Stimulated activated CD4-positive, alpha-beta T cell treated with anti-CD3 and anti-CD28 coated beads, Interleukin-15, amount 100 ng/mL, for 24 hours (primary cell): ENCODE measurements around the gene DNALI1.

Source experiments
- DNase-seq: peaks from one replicate; pipeline ENCODE4 v3.0.0-alpha.2; 2020

Gene DNALI1

DNA sequence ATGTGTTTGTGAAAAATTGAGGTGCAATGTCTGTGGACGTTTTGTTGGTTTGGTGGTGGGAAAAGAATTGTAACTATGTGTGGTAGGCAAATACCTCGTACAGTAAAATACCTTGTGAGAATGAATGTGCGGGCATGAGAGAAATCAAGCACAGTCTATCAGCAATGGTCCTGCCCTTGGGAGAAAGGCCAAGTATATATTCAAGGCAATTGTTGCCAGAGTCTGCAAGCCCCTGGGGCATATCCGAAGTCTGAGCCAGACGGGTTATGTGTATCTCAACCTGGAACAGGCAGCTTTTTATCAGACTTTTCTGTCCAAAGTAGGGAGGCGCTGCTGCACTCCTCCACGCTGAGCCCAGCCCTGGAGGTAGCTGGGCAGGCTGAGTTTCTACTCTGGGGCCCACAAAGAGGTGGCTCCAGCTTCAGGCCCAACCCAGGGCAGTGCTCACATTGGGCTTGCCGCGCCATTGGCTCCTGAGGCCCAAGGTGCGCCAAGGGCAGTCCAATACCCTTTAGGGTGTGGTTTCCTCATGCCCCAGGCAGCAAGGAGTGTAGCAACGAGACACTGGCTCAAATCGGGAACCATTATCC is 48.4 kb downstream of the DNALI1 start:
- no peak for DNase-seq

DNA sequence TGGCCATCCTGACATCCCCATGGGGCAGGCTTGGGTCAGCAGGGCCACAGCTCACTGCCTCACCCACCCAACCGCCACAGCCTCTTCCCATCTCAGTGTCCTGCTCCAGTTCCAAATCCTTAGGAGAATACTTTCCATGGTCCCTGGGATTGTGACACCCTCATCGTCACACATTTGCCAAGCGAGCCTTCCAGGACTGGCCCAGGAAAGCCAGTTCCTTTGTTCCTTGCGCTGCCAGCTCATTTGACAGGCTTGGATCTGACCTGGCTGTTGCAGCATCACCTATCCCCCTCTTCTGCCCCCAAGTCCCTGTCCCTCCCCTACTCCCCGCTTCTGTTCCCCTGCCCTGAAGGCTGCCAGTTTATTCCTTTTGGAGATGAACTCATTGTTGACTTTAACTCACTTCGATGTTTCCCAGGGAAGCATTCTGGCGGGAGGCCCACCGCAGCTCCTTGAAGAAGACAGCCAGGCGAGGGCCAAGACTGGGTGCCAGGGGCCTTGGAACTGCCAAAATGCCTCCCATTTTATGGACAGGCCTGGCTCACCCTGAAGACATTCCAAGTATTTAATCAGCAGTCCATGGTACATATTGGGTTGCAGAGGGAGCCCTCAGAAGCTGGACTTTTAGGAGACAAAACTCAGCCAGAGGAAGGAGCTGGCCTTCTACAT is 49.2 kb downstream of the DNALI1 start:
- DNase-seq: no peak

DNA sequence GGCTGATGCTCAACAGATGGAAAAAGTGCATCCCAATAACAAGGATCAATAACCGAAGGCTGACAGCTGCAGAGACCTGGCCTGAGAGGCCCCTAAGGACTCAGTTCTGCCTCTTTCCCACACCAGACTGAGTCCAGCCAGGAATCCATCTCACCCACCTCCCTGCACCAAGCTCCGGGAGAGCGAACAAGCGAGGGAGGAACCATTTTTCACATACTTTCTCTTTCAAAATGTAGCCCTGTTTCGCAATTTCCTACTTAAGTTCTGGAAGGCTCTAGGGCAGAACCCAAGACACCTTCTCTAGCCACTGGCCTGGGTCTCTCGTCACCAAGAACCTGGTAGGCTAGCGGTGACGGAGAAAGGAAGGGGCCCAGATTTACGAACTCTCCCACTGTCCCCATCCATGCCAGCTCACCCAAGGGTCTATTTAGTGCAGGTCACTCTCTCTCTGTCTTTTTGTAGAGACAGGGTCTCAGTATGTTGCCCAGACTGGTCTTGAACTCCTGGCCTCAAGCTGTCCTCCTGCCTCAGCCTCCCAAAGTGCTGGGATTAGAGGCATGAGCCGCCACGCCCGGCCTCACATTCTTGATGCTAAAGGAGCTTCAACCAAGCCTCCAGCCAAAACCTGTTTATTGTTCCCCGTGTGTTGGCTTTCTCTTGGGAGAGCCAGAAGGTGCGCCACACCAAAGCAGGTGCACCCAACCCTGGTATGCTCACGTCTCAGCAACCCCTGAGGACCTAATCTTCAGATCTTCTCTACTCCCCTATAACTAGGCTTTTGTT is 49.9 kb downstream of the DNALI1 start:
- no peak for DNase-seq

DNA sequence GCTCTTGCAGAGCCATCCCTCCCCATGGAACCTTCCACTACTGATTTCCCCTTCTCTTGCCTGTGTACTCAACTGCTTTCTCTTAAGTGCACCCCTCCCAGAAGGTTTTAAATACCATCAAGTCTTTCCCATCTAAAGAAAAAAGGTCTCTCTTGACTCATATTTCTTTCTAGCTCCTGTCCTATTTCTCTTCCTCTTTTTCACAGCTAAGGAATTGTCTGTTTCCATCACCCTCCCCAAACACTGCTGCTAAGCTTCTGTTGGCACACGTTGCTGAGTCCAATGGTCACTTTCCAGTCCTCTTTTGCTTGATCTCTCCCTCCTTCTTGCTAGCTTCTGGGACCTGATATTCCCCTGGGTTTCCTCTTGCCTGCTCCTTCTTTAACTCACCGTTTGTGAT is 52.3 kb downstream of the DNALI1 start:
- DNase-seq: no peak

DNA sequence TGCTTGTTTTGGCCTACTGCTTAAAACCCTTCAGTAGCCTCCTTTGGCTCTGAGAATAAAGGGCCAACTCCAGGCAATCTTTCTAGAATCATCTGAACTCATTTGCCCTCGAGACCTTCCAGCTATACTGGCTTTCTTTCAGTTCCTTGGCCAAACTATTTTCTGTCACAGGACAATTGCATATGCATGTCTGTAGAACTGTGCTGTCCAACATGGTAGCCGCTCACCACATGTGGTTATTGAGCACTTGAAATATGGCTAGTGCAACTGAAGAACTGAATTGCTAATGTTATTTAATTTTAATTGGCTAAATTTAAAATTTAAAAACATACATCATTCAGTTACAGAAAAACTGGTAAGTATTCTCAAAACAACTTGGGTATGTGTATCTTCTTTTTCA is 53.3 kb downstream of the DNALI1 start:
- no peak for DNase-seq

DNA sequence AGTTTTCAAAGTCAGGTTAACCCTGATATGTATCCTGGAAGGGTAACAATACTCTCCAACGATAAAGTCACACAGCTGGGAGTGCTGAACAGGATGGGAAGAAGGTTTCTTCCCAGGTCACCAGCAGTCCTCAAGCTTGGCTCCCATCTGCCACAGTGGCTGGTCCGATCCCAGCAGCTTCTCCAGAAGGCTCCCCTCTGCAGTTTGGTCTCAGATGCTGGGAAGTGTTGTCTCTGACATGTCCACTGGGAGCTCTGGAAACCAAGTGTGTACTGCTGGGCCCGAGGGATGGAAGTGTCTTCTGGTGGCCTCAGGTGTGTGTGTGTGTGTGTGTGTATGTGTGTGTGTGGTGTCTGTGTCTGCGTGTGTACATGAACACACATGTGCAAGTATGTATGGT is 55.4 kb downstream of the DNALI1 start:
- DNase-seq: no peak

DNA sequence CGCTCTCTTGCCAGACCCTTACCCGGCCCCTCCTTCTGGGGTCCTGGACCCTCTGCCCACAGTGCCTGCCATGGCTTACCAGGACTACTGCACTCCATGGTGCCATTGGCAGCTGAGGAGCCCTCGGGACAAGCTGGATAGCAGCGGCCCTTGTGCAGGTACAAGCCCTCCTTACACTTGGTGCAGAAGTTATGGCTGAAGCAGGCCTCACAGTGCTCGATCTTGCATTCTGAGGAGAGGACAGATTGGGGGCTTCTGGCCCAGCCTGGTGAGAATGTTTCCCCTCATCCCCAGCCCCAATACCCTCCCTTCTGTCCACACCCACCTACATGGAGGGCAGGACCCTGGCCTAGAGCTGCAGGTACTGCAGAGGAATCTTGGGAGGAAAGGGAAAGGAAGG is 57.4 kb downstream of the DNALI1 start:
- DNase-seq: no peak

DNA sequence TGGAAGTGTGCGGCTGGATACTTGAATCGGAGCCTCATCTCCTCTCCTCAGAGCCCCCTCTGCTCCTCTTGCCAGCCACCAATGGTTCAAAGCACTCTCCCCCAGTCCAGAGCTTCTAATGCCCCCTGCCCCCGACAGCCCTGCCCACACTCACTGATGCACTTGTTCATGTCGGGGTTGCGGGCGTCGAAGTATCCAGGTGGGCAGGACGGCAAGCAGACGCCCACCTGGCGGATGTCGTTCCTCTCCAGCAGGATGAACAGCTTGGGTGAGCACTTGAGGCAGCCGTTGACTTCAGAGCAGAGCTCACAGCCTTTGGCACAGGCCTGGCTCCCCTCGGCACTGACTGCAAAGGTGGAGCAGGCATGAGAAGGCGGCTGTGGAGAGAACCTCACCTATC is 59.6 kb downstream of the DNALI1 start:
- no peak for DNase-seq
